GM21786 (cell line): Measurements from ENCODE around the gene PLCB1.

Experiments used
- ATAC-seq: cut with Tn5 transposase; IDR thresholded peaks from one replicate; pipeline ENCODE4 v1.9.1; 2021; ENCODE audit not compliant: unreplicated experiment

Gene PLCB1

GRCh38 chr20:8673116-8673515 is 541.0 kb downstream of the PLCB1 start:
- ATAC-seq, result no peak

- ATAC-seq, result no peak
These were observed 543.8 kb downstream of the PLCB1 start for GRCh38 chr20:8675896-8676295.

DNA sequence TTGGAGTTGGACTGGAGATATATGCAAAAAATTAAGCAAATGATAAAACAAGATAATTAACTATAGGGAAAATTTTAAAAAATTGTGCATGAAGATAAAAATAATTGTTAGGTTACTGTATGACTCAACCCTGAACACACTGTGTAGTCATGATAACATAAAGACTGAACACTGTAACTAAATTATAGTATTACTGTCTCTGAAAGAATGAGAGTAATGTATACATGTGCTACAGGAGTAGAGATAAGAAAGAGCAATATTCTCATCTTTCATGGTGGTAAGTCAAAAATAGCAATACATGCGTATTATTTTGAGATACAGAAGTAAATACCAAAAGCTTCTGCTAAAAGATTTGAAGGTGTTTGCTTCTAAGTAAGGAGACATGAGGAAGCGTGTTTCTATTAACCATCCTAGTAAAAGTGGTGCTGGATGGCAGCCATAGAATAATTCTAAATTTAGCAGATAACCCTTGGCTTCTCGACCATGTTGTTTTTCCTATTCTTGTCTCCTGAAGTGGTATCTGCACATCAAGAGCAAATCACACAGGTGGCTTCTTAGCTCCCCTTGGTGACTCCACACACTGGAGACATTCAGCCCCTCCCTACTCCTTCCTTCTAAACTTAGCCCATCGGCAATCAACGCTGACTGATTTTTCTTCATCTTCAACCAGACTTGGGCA is 546.2 kb downstream of the PLCB1 start:
- no peak for ATAC-seq

DNA sequence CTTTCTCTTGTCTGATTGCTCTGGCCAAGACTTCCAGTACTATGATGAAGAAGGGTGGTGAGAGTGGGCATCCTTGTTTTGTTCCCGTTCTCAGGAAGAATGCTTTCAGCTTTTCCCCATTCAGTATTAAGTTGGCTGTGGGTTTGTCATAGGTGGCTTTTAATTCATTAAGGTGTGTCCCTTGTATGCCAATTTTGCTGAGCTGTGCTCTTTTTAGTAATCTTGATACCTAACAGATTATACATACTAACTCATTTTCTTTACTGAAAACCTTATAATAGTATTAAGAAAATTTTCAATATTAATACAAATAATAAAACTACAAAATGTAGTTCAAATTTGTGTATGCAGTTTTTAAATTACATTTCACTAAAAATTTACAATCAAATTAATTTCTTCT is 557.3 kb downstream of the PLCB1 start:
- no peak for ATAC-seq

DNA sequence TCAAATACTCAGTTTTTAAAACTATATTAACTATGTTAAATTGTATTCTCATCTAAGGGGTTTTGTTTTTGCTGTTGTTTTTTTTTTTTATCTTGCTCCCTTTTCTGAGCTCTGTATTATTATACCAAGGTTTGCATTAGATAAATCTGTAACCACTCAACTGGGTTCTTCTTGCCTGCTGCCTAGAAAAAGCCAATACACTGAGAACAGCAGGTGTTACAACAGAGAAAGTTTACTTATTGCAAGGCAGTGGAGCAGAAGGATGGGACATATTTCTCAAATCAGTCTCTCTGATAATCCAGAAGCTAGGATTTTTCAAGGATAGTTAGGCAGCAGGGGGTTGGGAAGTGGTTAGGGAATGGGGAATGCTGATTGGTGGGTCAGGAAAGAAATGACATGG is 558.0 kb downstream of the PLCB1 start:
- ATAC-seq, result no peak

GRCh38 chr20:8693709-8694108 is 561.6 kb downstream of the PLCB1 start:
- ATAC-seq, result no peak

GRCh38 chr20:8700756-8701155 is 568.7 kb downstream of the PLCB1 start:
- ATAC-seq, result no peak

GRCh38 chr20:8706961-8707700 is 575.1 kb downstream of the PLCB1 start:
- no peak for ATAC-seq

DNA sequence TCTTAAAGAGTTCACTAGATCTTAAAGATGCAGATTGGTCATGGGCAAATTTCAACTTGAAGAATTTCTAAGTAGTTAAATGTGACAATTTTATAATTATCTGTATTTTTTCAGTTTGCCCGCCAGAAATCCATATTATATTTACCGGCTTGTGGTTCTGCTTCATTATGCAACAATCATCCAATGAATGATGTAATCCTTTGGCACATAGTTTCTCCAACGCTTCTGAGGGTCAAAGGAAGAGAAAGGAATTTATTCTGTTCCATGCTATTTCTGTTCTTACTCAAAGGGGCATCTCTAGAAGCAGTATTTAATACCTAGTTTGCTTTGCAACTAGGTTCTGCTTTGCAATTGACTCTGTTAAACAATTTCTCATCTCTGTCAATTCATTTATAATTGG is 577.6 kb downstream of the PLCB1 start:
- ATAC-seq, result no peak

DNA sequence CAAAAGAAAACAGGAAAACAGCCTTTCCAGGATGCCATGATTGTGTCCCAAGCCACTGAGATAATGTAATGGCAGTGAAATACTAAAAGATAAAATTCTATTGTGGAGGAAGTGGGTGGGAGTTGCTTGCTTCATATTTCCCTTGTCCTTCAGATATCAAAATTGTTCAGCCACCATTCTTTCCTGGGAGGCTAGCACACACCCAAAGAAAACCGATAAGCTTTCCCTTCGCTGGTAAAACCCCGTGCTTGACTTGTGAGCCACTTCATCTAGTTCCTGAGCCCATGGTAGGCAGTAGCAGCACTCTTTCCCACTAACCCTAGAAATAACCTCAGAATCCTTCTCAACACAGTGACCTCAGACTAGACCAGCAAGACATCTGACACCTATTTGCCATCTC is 579.4 kb downstream of the PLCB1 start:
- ATAC-seq, result no peak

GRCh38 chr20:8714206-8714605 is 582.1 kb downstream of the PLCB1 start:
- no peak for ATAC-seq

GRCh38 chr20:8718279-8718678 is 586.2 kb downstream of the PLCB1 start:
- ATAC-seq, result no peak

DNA sequence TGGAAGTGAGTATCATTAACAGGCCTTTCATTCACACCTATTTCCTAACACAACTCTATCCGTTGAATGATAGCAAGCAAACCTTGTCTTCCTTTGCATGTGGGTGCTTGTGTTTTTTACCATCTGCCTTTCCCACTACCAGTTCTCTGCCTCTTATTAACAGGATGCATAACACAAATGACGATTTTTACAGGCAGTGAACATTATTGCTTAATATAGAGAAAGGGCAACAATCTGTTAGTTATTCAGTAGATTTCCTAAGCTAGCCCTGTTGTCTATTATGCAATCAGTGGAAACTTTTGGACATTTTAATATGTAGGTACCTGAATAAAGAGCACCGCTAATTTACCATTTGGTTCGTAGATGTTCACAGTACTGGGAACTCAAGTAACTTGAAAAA is 588.0 kb downstream of the PLCB1 start:
- no peak for ATAC-seq

GRCh38 chr20:8721098-8721497 is 589.0 kb downstream of the PLCB1 start:
- ATAC-seq, result no peak

DNA sequence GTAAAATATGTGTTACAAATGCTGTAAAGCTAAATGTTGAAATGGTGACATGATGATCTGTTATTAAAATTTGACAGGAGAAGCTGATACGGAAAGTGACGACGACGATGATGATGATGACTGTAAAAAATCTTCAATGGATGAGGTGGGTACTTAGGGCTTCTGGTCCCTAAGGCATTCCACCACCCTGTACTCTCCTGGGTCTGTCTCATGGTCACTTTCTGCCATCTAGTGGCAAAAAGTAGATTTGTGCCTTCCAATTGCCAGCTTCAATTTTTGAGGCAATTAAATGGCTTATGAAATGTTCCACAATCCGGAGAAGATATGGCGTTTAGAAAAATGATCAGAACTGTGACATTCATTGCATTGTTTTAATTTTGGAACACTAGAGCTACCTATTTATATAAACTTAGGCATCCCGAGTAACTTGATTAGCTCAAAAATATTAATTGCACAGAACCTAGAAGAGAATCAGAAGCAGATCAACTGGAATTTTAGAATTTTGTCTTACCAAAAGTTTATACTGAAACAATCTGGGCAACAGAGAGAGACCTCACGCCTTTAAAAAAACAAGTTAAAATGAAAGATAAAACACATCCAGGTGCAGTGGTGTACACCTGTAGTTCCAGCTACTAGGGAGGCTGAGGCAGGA is 590.3 kb downstream of the PLCB1 start:
- peak; percentile 64 for ATAC-seq

DNA sequence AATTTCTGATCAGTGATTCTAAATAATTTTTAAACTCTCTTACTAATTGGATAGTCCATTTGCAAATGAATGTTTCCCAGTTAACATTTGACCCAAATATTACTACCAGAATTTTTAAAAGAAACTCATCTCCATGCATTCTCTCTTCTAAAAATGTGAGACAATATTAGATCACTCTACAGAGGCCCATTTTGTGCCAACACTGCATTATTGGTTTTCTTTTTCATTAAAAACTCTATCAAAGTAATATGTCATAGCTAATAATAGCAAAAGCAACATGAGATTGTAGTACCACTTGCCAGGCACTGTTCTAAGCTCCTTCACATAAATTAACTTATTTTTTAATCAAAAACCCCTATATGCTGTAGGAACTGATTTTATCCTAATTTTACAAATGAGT is 591.2 kb downstream of the PLCB1 start:
- no peak for ATAC-seq

GRCh38 chr20:8724884-8725283 is 592.8 kb downstream of the PLCB1 start:
- no peak for ATAC-seq

- no peak for ATAC-seq
These were observed 594.4 kb downstream of the PLCB1 start for GRCh38 chr20:8726460-8726859.

DNA sequence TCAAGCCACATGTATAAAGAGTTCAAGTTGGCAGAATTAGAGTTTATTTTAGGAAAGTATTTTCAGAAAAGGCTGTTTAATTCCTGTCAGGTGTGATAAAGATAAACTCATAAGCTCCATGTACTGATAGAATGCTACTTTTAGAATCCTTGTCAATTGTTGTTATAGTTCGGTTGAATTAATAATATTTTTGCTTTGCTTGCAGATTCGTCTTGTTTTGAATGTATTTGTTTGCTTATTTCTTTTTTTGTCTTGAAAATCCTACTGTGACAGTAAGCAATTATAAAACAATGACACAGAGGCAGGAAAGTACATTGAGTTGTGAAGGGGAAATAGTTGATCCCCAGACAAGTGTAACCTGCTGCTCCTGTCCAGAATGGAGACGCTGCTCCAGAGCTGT is 602.9 kb downstream of the PLCB1 start:
- no peak for ATAC-seq

GRCh38 chr20:8735674-8736073 is 603.6 kb downstream of the PLCB1 start:
- ATAC-seq, result no peak

GRCh38 chr20:8740265-8740664 is 608.2 kb downstream of the PLCB1 start:
- ATAC-seq, result peak; percentile 86

GRCh38 chr20:8744228-8744844 is 612.3 kb downstream of the PLCB1 start:
- ATAC-seq, result no peak
